PFSK-1 (cell line): ENCODE results near the gene SLC9A8.

ENCODE experiments used
- POLR2AphosphoS5 ChIP-seq: IDR thresholded peaks from 2 replicates; pipeline ENCODE4 v1.6.1; 2012; ENCODE audit warnings: low read depth, mild to moderate bottlenecking, control low read depth, low read length, moderate library complexity
- REST ChIP-seq, 2 experiments: IDR thresholded peaks; 2 replicates each; pipeline versions ENCODE4 v1.6.1 to v1.8.0; 2011 to 2012; ENCODE audit warnings: low read depth in 2 of 2, low read length in 2 of 2, control low read depth in 1 of 2, inconsistent platforms in 1 of 2, mild to moderate bottlenecking in 1 of 2, moderate library complexity in 1 of 2; ENCODE audit not compliant: insufficient read depth in 1 of 2
- TAF1 ChIP-seq: IDR thresholded peaks from 2 replicates; pipeline ENCODE4 v1.6.1; 2012; ENCODE audit warnings: low read length, control low read depth, borderline replicate concordance; ENCODE audit not compliant: insufficient read depth

- TF ChIP-seq TAF1 (no peak), REST (IDR thresholded peaks at IDR 0.05; ENCODE audit: insufficient read depth in 1 of 2, low read depth in 2 of 2, low read length in 2 of 2) (no peak), POLR2AphosphoS5 (no peak)
Observed at GRCh38 chr20:49765846-49766541, 46.6 kb upstream of the SLC9A8 start.
